ENCODE measurements around the gene SNAP25.
A peak's percentile ranks its signal among the peaks of the same experiment; 100 is the strongest.

The SNAP25 gene

DNA sequence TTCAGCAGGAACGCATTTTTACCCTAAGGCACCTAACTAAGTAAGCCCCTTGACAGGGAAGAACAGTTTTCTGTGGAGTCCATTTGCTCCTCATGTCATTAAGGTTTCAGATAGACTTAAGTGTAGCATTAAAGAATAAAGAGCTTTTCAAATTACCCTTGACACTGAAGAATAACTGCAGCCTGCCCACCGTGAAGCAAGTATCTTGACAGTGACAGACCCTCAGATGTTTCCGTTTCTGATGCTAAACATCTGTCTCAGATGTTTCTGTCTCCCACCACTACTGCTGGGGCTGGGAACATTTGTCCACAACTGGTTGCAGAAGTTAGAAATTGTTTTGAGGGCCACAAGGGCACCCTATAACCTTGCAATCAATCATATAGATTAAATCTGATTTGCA lies 50.0 kb downstream of the SNAP25 start:
- DNase-seq: no peak

DNA sequence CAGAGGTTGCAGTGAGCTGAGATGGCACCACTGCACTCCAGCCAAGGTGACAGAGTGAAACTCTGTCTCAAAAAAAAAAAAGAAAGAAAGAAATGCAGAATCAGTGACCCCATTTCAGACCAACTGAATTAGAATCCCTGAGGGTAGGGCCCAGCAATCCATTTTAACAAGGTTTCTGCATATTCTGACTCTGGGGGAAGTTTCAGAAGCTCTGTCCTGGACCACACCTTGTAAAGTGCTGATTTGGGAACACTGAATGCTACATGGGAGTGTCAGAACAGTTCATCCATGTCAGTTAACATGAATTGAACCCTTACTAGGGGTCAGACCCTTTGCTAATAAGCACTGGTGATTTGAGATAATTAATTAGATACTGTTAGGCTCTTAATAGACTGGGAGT lies 52.0 kb downstream of the SNAP25 start:
- DNase-seq: no peak

DNA sequence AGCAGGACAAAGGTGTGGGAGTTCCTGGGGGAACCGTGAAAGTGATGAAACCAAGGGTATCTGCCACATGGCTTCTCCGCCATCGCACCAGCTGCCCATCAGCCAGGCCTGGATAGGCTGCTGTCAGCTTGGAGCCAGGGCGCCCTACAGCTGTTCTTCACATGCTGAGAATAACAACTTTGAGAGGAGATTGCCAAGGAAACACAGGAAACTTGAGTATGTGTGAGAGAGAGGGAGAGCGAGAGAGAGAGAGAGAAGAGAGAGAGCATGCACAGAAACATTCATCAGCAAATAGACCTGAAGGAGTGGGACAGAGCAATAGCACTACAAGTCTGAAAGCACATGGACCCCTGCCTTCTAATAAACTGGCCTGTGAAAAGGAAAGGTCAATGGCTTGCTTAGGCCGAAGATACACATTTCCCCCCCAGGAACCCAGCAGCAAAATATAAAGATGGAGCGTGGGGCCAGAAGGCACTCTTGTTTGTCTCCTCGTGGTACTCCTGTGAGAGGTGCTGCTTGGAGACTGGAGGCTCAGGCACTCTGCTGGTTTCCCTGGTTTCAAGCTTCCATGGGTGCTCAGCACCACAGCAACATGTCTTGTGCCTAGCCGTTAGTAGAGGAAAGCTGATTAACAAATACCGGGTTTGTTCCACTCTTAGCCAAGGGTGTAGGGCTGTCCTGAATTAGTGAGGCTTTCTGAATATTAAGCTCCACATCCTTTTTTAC lies 53.0 kb downstream of the SNAP25 start:
- no peak for DNase-seq

DNA sequence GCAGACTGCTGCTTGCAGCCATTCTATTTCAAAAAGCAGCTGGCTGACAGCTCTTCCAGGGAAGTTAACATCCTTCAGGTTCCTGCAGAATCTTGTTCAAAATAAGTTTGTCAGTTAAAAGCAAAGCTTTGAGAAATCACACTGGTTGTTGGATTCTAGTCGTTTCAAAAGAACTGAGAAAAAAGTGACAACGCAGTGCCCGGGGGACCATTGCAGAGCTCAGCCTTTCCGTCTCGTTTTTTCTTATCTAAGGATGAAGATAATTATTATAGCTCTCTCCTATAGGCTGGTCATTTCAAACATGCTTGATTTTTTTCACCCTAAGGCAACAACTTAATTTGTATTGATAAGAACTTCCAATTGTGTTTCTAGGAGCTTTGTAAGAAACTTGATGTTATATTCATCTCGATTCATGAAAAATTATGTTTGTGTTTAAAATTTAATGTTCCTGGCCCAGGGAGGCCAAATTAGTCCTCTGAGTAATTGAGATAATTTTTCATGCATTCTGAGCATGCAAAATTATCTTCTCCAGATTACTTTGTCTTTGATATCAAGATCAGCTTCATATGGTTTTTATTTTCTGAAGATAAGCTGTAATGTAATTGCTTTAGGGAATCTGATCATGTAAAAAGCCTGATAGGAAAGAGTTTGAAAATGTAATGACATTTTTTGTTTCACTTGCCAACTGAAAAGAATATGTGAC lies 58.4 kb downstream of the SNAP25 start:
- DNase-seq: no peak

- DNase-seq: no peak
These were observed 59.0 kb downstream of the SNAP25 start for GRCh38 chr20:10277616-10278015.

DNA sequence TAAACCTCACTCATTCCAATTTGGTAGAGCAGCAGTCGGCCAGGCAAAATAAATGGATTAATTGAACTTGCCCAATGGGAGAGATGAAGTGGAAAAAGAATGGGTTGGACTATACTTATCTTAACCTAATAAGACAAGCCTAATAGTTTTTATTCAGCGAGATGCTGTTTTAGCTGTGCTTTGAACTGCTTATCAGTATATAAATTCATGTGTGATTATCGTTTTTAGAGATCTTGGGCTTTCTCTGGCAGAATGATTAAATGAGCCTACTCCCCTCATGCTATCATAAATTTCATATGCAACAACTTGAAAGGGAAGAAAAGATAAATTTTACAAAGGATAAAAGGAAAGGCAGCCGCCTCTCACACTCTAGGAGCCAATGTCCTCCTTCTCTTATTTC lies 59.8 kb downstream of the SNAP25 start:
- no peak for DNase-seq

DNA sequence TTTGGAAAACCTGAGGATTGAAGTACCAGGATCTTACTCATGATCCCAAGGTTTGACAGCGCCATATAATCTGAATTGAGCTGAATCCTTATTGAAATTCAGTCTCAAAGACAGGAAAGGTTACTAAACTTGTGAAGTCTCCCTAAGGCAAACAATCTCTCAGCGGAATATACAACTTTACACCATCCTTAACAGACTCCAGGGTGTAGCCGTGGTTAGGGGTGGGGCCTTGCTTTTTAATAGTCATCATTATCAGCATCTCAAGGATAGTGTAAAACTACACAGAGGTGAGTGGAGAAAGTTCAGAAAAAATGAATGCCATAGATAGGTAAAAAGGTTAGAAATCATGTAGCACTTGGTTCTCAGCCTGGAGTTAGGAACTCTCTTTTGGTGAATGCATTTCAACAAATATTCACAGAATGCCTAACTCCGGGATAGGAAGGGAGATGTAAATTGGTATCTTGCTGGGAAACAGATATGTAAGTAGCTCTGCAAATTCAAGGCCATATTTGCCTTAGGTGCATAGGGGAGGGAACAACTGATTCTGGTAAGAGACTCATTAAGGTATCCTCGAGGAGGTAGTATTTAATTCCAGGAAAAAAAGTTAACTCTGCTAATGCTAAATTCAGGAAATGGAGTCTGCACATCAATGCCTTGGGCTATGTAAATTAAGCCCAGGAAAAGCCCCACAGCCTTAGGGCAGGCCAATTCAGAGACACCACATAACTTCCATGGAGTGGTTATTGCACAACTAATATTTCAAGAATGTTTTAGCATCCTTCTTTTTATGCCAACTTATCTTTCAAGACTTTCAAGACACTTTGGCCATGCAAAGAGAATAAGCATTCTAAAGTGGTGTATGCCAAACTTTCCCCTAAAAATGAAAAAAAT lies 61.6 kb downstream of the SNAP25 start:
- no peak for DNase-seq

- no peak for DNase-seq
These were observed 63.3 kb downstream of the SNAP25 start for GRCh38 chr20:10281911-10282310.

- DNase-seq: no peak
These were observed 64.4 kb downstream of the SNAP25 start for GRCh38 chr20:10282979-10283456.

DNA sequence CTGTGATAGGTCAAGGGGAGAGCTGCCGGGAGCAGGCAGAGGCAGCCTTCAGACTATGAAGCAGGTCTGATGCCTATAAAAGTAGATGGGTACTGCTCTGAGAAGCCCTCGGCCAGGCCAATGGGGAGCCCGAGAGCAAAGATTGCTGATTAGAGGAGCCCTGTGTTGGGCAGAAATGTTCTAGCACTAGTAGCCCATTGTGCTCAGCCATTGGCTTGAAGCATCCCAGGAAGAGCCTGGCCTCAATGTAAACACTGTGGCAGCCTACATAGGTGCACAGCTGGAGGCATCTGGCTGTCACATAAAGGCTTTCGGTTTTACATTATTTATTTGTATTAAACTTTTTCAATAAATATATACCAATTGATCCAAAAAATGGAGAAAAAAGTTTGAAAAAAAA lies 67.7 kb downstream of the SNAP25 start:
- no peak for DNase-seq

DNA sequence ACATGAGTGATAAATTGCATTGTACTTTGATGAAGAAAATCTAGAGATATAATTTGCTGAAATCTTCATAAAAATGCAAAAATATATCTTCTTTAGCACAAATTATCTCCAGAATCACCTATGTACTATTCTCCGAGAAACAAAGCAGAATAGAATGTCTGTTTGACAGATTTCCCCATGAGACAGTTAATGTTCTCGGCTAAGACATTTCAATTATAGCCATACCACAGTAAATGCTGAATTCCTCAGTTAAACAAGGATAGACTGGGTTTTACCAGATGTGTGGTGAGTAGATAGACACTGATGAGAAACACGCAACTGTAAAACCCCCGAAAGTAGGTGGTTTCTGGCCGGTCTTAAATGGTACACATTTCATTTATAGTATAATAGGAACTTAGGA lies 69.8 kb downstream of the SNAP25 start:
- DNase-seq: no peak

DNA sequence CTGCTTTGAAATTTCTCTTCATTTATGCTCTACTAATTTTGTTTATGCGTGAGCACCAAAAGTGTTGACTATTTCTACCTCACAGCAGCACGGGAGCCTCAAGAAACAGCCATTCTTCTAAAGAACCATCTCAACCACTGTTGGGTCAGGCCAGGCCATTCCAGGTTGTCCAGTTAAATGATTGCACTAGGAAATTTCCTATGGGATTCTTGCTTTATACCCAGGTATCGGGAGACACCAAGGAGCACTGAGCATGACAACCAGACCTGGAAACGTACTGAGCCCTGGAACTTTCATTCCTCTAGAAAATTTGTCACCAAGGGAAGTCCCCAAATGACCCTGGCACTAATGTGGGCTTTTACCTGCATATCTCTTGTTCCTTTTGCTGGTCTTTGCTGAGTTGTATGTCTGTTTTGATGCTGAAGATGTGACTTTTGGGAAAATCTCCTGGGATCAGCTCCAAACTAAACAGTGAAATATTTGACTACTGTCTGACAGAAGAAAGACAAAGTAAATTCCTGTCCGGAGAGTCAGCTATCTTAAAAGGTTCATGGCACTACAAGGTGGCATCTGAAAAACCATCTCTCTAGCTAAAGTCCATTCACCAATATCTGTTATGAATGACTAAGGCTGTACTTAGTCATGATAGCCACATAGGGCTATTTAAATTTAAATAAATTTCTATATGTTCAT lies 70.5 kb downstream of the SNAP25 start:
- DNase-seq: no peak

- no peak for DNase-seq
These were observed 73.1 kb downstream of the SNAP25 start for GRCh38 chr20:10291568-10292248.

DNA sequence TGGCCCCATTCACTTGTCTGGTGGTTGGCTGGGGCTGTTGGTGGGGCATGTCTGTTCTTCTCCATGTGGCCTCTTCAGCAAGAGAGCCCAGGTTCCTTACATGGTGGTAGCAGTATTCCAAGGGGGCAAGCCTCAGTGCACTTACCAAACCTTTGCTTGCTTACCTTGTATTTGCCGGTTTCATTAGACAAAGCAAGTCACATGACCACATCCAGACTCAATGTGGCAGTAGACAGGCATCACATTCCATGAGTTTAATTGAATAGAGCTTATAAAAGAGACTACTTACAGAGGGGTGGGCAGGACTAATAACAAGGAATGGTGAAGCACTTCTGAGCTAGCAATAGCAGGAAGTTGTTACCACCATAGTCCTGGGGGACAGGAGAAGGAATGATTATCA lies 78.6 kb downstream of the SNAP25 start:
- DNase-seq: no peak

DNA sequence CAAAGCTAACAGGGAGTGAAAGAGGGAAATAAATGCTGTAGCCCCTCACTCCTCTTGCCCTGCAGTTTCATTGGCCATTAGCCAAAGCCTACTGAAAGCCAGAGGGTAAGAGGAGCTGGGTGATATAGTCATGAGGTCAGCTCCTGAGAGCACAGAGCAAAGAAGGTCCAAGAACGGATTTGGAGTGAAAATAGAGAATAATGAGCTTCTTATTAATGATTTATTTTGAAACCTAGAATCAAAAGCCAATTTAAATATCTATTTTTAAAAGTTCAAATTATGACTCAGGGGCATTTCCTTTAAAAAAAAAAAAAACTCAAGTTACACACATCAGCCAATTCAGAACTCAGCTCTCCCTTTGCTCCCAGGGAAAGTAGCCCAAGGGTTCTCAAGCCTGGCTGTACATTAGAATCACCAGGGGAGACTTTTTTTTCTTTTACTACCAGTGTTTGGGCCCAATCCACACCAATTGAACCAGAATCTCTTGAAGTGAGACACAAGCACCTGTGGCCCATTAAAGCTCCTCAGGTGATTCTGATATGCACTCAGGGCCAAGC lies 79.1 kb downstream of the SNAP25 start:
- peak in 1 of 2 experiments; percentile 26 for DNase-seq

DNA sequence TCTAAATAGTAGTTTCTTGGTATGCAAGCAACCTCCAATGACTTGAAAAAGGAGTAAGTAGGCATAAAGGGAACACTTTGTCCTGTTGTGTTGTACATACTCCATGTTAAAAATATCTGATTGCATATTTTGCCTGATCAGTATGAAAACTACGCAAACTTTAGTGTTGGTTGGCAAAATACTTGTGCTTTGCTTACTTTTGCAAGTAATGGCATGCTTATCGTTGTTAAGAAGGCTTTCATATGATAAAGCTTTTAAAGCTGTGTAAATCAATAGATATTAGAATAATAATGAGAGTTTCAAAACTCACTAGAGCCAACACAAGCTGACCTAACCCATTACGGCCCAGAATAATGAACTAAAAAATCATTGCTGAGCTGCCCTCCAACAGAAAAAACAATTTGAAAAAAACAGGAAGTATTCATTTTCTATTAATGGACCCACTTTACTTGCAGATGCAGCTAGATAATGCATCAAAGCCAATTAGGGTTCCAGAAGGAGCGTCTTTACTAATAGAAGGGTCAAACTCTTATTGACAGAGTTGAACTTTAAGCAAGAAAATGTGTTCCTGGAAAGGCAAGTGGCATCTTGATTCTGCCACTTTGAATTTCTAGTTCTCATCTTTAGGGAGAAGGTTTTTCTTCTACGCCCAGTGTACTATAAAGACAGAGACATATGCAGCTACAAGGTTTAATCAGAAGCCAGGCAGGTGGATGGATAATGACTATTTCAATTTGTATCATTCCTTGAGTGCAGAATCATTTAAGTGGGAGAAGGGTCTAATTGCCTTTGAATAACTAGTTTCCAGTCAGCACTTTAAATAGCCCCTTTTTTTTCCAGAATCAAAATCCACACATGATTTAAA lies 82.2 kb downstream of the SNAP25 start:
- no peak for DNase-seq

GRCh38 chr20:10303852-10304251 lies 85.2 kb downstream of the SNAP25 start:
- no peak for DNase-seq

DNA sequence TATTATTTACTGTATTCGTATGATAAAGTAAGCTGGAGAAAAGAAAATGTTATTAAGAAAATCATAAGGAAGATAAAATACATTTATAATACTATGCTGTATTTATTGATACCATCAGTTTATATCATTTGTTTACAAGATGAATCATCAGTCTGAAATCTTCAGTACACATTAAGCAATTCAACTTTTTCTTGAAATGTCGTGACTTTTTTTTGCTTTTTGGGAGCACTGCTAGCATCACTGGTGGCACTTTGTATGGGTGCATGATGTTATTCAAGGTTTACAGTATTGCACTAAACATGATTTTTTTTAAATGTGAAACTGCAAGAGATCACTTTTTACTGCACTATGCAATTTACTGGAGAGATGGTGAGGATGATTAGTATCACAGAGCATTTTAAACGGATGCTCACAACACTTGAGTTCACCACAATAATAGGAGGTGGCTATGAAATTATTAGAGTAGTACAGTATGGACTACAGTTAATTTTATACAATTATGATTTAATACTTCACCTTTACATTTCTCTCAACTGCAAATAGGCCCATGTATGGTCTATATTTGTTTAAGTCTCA lies 85.9 kb downstream of the SNAP25 start:
- no peak for DNase-seq

GRCh38 chr20:10306440-10307358 lies 88.1 kb downstream of the SNAP25 start:
- no peak for DNase-seq

Data from NCI-H446 (cell line).